Panc1 (cell line): ENCODE measurements around the gene RASGRP3. TPM values are rescaled to one million over a fixed set of nuclear protein-coding genes. Genes with fewer than 3 reads are reported as not detected.

ENCODE experiments used
- ATAC-seq: fragments of 200-7000 bp; cut with Tn5 transposase; 2 replicates; pipeline ENCODE4 v1.9.1; 2020; ENCODE audit warnings: mild to moderate bottlenecking, moderate library complexity
- BruUV-seq: library from RNA; stranded (reverse); fragments of 400-500 nt; replicated peaks from 2 replicates; lab custom pipeline; 2021; lab: Mats Ljungman, UMichigan
- CTCF ChIA-PET: fragments of 300-600 bp; sonication (Branson Sonifier 250); formaldehyde crosslinking; loops from one replicate; lab custom pipeline; 2022; ENCODE audit warnings: antibody characterized with exemption; lab: Charles Lee
- POLR2A ChIA-PET: fragments of 300-600 bp; sonication (Branson Sonifier 250); formaldehyde crosslinking; loops from one replicate; lab custom pipeline; 2022; ENCODE audit warnings: antibody characterized with exemption; lab: Charles Lee
- DNase-seq: peaks from one replicate; pipeline ENCODE4 v3.0.0-alpha.2; 2010; ENCODE audit warnings: low read depth, low spot score
- H3K27ac ChIP-seq: 2 replicates; pipeline ENCODE4 v1.5.1; 2011; ENCODE audit warnings: mild to moderate bottlenecking, low read length, inconsistent platforms
- H3K27me3 ChIP-seq: fragments of 200-500 bp; sonication (Bioruptor generic); 2 replicates; pipeline ENCODE4 v1.6.0; 2014; ENCODE audit warnings: low read length, inconsistent platforms; ENCODE audit not compliant: control insufficient read depth, insufficient read depth
- H3K36me3 ChIP-seq: fragments of 200-500 bp; sonication (Bioruptor generic); 2 replicates; pipeline ENCODE4 v1.5.1; 2014; ENCODE audit warnings: inconsistent platforms, mild to moderate bottlenecking, low read length, moderate library complexity; ENCODE audit not compliant: control insufficient read depth, insufficient read depth
- H3K4me1 ChIP-seq: 2 replicates; pipeline ENCODE4 v1.5.1; 2011; ENCODE audit warnings: inconsistent platforms, mild to moderate bottlenecking, low read length, moderate library complexity; ENCODE audit not compliant: control insufficient read depth, insufficient read depth
- H3K4me3 ChIP-seq, 2 experiments: 2 replicates each; pipeline ENCODE4 v1.5.1; 2011 to 2012; ENCODE audit warnings: low read depth in 2 of 2, low read length in 2 of 2, mild to moderate bottlenecking in 2 of 2, inconsistent platforms in 1 of 2, moderate library complexity in 1 of 2
- H3K9me3 ChIP-seq: fragments of 200-500 bp; sonication (Bioruptor generic); 2 replicates; pipeline ENCODE4 v1.5.1; 2014; ENCODE audit warnings: low read depth, mild to moderate bottlenecking, inconsistent platforms, low read length, moderate library complexity; ENCODE audit not compliant: control insufficient read depth, insufficient read depth
- POLR2AphosphoS5 ChIP-seq: IDR thresholded peaks from 2 replicates; pipeline ENCODE4 v1.6.1; 2012; ENCODE audit warnings: mild to moderate bottlenecking, low read depth, low read length, moderate library complexity
- SIN3A ChIP-seq: IDR thresholded peaks from 2 replicates; pipeline ENCODE4 v1.6.1; 2012; ENCODE audit warnings: low read depth, mild to moderate bottlenecking, low read length, moderate library complexity, borderline replicate concordance; ENCODE audit not compliant: insufficient read depth
- TCF7L2 ChIP-seq: IDR thresholded peaks from 2 replicates; pipeline ENCODE4 v1.6.1; 2011; ENCODE audit warnings: mild to moderate bottlenecking, low read depth, low read length, inconsistent platforms
- in situ Hi-C: cut with HindIII; loops from 2 replicates; pipeline ENCODE4 v1.10.0; 2016; ENCODE audit warnings: low sequenced_read_pairs, low pct_unique_long_range_greater_than_20kb
- intact Hi-C: fragments of 100-400 bp; cut with micrococcal nuclease; formaldehyde crosslinking; loops from one replicate; pipeline ENCODE4 v1.10.0; 2022; ENCODE audit not compliant: unreplicated experiment
- total RNA-seq: library from RNA; stranded (reverse); gene quantifications from one replicate; pipeline ENCODE4 v1.2.1, GENCODE V29; 2021; ENCODE audit not compliant: unreplicated experiment
- TF ChIP-seq, protein P1 (sequence below), 2 experiments: IDR thresholded peaks; 2 replicates each; pipeline ENCODE4 v1.6.1; 2011 to 2012; ENCODE audit warnings: low read depth in 2 of 2, control low read depth in 1 of 2, low read length in 1 of 2, mild to moderate bottlenecking in 1 of 2, moderate library complexity in 1 of 2; ENCODE audit not compliant: insufficient read depth in 1 of 2
- TF ChIP-seq, protein P2 (sequence below): fragments of 450-650 bp; IDR thresholded peaks from 2 replicates; pipeline ENCODE4 v1.5.1; 2017; ENCODE audit warnings: mild to moderate bottlenecking

RASGRP3 gene
- total RNA-seq, 1 experiment from 2014 or later = 2.6 TPM

DNA sequence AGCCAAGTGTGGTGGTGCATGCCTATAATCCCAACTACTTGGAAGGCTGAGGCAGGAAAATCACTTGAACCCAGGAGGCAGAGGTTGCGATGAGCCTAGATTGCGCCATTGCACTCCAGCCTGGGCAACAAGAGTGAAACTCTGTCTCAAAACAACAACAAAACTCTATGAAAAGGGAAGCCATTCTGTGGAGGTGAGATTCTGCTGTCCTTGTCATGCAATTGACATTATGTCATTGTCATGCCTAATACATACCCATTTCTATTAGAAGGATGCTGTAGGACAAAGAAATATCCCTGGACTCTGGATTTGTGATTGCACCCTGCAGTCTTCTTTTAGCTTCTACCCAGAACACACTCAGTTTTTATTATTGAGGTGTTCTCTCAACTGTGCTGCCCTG is 8.6 kb downstream of the RASGRP3 start:
- no peak overlapping the region for H3K27ac ChIP-seq
- intact Hi-C loops (no loop called here), in situ Hi-C loops (no loop called here)
- H3K4me3 ChIP-seq = no peak overlapping the region
- ATAC-seq (no peak), DNase-seq (no peak)
- ChIA-PET POLR2A (no interaction called here), CTCF (no interaction called here)
- H3K36me3 ChIP-seq = no peaks in the 10 kb centered on the region
- H3K9me3 ChIP-seq = no peaks in the 10 kb centered on the region; the same call in 1 of the 2 replicates
- no peaks in the 10 kb centered on the region for H3K27me3 ChIP-seq
- no peaks in the 10 kb centered on the region for H3K4me1 ChIP-seq
- no TSS peak for BruUV-seq
- TF ChIP-seq SIN3A (no peak), TCF7L2 (no peak), POLR2AphosphoS5 (no peak)
- TF ChIP-seq, protein P1, sequence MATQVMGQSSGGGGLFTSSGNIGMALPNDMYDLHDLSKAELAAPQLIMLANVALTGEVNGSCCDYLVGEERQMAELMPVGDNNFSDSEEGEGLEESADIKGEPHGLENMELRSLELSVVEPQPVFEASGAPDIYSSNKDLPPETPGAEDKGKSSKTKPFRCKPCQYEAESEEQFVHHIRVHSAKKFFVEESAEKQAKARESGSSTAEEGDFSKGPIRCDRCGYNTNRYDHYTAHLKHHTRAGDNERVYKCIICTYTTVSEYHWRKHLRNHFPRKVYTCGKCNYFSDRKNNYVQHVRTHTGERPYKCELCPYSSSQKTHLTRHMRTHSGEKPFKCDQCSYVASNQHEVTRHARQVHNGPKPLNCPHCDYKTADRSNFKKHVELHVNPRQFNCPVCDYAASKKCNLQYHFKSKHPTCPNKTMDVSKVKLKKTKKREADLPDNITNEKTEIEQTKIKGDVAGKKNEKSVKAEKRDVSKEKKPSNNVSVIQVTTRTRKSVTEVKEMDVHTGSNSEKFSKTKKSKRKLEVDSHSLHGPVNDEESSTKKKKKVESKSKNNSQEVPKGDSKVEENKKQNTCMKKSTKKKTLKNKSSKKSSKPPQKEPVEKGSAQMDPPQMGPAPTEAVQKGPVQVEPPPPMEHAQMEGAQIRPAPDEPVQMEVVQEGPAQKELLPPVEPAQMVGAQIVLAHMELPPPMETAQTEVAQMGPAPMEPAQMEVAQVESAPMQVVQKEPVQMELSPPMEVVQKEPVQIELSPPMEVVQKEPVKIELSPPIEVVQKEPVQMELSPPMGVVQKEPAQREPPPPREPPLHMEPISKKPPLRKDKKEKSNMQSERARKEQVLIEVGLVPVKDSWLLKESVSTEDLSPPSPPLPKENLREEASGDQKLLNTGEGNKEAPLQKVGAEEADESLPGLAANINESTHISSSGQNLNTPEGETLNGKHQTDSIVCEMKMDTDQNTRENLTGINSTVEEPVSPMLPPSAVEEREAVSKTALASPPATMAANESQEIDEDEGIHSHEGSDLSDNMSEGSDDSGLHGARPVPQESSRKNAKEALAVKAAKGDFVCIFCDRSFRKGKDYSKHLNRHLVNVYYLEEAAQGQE (IDR thresholded peaks at IDR 0.05; ENCODE audit: insufficient read depth in 1 of 2, low read depth in 2 of 2, low read length in 1 of 2) = no peak
- TF ChIP-seq, protein P2, sequence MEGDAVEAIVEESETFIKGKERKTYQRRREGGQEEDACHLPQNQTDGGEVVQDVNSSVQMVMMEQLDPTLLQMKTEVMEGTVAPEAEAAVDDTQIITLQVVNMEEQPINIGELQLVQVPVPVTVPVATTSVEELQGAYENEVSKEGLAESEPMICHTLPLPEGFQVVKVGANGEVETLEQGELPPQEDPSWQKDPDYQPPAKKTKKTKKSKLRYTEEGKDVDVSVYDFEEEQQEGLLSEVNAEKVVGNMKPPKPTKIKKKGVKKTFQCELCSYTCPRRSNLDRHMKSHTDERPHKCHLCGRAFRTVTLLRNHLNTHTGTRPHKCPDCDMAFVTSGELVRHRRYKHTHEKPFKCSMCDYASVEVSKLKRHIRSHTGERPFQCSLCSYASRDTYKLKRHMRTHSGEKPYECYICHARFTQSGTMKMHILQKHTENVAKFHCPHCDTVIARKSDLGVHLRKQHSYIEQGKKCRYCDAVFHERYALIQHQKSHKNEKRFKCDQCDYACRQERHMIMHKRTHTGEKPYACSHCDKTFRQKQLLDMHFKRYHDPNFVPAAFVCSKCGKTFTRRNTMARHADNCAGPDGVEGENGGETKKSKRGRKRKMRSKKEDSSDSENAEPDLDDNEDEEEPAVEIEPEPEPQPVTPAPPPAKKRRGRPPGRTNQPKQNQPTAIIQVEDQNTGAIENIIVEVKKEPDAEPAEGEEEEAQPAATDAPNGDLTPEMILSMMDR = no peak

- DNase-seq (no peak), ATAC-seq (no peak)
- POLR2A ChIA-PET = no interaction called here
These were observed 10.1 kb downstream of the RASGRP3 start for GRCh38 chr2:33486544-33486943.

More at GRCh38 chr2:33486544-33486943, 10.1 kb downstream of the RASGRP3 start:
- Histone ChIP-seq H3K9me3 (no peaks in the 10 kb centered on the region; the same call in 1 of the 2 replicates), H3K4me3 (no peak overlapping the region), H3K27me3 (no peaks in the 10 kb centered on the region), H3K36me3 (no peaks in the 10 kb centered on the region), H3K27ac (no peak overlapping the region), H3K4me1 (no peaks in the 10 kb centered on the region)
- intact Hi-C loops = no loop called here
- CTCF ChIA-PET = no interaction called here
- BruUV-seq = no TSS peak
- TF ChIP-seq, protein P2 = no peak
- TF ChIP-seq POLR2AphosphoS5 = no peak
- no peak for TF ChIP-seq TCF7L2
- no peak for TF ChIP-seq SIN3A
- TF ChIP-seq, protein P1 (IDR thresholded peaks at IDR 0.05; ENCODE audit: insufficient read depth in 1 of 2, low read depth in 2 of 2, low read length in 1 of 2) = no peak
- in situ Hi-C loops = no loop called here
